COLO829 (cell line): ENCODE measurements around the gene LIPN.
A peak's percentile ranks its signal among the peaks of the same experiment; 100 is the strongest.

Experiments
- DNase-seq: peaks from one replicate; pipeline ENCODE4 v3.0.0; 2012; ENCODE audit warnings: low spot score

LIPN gene

DNA sequence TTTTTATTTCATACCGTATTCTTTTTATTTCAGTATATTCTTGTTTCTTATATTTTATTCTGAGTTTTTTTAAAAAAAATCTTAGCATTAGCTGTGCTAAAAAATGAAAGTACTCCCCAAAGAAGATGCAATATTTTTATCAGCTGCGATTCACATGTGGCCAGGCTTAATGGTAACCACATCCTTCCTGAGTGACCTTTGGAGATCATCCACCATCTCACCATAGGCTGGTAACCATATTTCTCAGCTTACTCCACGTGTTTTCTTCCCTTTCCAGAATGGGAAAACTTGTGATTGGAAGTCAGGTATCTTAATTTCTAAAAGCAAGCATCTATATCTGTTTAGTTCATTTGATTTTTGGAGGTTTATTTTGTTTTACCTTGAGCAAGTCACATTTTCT is 23.9 kb downstream of the LIPN start:
- DNase-seq, result no peak

DNA sequence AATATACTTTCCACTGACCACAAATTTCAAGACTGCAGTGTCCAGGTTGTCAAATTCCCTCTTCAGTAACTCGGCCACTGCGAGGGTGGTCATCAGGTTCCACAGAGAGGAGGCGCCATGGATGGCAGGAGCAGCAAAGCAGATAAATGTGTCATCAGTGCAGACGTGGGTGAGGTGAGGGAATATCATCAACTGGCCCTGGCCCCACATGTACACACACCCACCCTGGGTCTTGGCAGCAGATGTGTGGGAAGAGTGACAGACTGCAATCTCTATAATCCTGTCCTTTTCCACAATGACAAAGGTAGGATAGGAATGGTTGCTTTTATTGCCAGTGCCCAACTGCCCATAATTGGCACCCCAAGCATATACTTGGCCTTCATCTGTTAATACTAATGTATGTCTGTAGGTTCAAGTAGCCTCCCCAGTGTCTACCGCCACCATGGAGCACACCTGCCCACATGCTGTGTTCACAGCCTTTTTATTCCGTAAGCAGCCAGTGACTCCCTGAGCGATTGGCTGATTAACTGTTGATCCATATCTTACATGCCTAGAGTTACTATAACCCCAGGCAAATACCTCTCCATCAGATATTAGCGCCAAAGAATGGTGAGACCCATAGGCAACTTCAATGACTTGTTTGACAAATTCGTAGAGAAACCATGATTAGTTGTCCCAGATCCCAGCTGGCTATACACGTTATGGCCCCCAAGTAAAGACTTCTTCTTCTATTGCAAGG is 26.4 kb downstream of the LIPN start:
- DNase-seq, result no peak

DNA sequence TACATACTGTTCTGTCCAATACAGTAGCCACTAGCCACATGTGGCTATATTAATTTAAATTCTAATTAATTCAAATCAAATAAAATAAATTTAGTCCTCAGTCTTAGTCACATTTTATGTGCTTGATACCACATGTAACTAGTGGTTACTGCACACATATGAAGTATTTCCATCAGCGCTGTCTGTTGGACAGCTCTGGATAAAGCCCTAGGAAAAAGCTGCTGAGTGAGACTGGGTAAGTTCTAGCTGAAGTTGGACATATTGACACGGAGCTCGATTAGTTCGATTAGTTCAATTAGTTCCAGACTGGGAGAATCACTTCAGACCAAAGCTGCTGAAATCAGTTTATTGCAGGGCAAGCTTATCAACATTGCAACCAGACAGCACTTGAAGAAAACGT is 27.6 kb downstream of the LIPN start:
- no peak for DNase-seq

DNA sequence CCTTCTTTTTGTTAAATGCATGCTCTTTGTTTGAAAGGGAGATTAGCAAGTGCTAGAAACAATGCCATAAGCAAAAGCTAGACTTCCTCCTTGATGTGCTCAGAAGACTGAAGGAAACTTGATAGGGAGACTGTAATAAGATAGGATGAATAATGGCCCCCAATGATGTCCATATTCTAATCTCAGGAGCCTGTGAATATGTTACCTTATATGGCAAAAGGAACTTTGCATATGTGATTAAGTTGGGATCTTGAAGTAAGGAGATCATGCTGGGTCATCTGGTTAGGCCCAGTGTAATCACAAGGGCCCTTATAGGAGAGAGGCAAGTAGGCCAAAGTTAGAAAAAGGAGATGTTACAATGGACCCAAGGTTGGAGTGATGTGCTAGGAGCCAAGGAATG is 29.1 kb downstream of the LIPN start:
- DNase-seq, result no peak

DNA sequence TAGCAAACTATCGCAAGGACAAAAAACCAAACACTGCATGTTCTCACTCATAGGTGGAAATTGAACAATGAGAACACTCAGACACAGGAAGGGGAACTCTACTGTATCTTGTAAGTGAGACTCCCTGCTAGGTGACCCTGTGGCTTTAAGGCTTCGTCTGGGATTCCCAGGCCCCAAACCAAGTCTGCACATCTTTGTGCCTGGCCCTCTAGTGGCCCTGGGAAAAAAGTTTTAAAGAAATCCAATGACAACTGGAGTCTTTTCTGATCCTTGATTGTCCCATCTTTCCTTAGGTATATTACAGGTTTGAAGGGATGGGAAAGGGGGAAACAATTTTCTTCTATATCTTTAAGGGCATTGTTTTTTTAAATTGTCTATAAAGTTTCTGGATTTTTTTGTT is 32.1 kb downstream of the LIPN start:
- peak; percentile 5 for DNase-seq

DNA sequence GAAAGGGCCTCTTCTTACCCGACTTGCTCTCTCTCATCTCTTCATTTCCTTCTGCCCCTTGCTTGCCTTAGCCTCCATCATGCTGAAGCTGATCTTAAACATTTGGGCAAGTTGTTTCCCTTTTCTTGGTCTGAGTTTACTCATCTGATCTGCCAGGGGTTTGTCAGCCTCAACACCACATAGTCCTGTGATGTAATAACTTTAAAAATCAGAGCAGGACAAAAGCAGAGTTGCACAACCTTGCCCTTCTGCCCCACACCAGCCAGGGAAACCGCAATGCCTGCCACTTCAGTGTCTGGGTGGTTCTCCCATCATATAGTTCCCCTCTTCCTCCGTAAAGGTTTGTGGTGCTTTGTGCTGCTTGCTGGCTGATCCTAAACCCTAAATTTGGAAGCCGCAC is 32.8 kb downstream of the LIPN start:
- DNase-seq, result no peak

DNA sequence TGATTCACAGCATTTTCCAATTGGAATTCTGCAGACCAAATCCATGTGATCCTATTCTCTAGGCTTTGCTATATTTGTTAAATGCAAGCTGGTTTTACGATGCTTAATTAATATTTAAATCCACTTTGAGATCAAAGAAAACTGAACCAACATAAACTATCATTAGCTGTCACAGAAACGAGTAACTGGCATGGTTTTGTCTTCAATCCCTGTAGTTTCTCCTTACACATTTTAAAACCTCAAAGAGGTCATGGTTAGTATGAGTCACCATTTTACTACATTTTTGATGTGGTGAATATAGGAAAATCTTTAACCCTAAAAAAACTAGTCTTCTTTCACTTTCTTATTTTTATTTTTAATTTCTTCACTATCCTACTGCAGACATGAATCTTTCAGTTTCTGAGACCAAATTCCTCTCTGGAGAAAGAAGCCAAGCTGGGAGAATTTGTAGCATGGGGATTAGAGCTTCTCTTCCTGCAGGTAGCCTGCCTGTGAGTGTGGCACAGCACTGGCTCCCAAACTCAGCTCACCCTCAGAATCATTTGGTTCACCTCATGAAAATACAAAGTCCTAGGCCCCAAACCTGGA is 34.0 kb downstream of the LIPN start:
- peak; percentile 27 for DNase-seq

DNA sequence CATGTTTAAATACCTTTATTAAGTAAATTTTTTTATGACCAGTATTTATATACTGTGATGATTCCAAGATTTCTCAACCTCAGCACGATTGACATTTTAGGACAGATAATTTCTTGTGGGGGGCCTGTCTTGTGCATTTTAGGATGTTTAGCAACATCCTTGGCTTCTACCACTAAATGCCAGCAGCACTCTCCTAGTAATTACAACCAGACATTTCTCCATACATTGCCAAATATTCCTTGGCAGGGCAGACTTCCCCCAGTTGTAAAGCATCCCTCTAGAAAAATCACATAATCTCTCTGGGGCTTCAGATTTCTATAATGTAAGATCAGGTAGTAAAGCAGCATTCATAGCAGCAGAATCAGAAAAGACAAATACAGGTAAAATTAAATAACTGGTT is 34.9 kb downstream of the LIPN start:
- no peak for DNase-seq

DNA sequence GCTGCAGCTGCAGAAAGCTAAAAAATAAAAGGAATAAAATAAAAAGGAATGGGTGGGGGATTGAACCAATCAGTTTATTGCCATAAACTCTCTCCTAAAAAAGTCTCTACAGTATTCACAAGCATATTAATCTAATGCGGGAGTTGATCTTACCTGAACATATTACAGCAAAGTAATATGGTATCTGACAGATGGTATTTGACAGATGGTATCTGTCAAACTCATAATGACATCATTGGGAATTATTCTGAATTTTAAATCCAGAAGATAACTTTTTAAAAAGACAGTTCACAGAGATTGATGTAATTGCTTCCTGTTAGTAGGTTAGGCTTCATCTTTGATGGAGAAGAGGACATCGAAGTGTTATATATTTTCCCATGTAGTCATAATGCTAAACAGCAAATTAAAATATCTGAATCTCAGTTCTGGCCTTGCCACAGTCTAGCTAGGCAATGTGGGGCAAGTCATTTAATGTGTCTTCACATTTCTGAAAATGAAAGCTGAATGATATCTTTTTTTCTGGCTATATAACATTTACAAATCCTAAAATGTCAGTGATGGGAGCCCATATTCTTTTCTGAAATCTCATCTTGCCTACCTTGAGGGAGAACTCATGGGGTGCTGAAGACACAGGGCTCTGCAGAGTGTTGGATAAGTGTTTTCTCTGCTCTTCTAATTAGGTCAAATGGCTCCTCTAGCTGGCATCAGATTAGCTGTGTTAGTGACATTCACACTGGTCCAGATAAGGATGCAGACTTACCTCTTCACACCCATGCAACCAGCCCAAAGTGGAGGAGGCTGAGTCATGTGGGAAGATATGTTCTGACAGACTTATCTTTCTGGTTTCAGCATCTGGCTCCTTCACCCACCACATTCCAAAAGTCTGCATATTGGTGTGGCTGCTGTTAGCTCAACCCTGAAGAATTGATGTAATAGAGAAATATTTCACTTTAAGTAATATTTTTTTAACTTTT is 40.6 kb downstream of the LIPN start:
- no peak for DNase-seq

DNA sequence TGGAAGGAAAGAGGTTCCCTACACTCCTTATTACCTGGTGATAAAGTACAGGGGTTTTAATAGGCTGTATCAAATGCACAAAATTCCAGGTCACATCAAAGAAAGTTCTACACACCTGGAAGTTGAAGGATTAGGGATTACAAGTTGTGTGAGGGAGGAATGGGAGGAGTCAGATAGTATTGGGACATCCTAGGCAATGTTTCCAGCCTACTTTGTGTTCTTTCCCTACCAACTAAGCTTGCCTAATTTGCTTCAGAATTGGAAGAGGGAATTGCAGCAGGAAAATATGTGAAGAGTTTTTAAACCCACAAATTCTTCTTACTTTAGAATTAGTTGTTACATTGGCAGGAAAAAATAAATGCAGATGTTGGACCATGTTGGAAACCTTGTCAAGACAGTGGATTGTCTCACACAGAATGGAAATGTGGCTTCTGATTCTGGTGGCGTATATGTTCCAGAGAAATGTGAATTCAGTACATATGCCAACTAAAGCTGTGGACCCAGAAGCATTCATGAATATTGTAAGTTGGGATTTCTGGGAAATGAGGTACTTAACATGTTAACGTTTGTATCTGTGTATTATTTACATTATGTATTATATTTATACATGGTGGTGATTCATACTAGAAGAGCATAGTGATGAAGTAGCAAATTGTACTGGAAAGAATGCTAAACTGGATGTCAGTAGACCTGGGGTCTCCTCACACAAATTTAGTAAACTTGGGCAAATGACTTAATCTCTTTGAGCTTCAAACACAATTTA is 42.9 kb downstream of the LIPN start, which contains the start of gene LIPM:
Gene LIPM (plus strand): TSS at position 208 of the 763 bp plus-strand sequence. CDS start 167 bp downstream, at position 375.
- no peak for DNase-seq

DNA sequence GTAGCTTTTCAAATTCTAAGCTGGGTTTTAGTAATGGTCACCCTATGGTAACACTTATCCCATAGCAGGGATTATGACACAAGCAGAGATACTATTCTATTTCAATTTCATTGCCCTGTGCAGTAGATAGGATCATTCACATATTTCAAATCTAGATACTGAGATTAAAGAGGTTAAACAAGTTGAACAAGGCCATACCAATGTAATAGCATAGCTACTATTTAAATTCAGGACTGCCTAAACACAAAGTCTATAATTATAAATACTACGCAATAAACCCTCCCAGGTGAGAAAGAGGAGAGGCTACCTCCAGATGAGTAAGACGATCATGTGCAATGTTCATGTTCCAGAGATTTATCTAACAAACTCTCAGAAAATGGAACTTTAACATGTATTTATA is 43.8 kb downstream of the LIPN start:
- no peak for DNase-seq

DNA sequence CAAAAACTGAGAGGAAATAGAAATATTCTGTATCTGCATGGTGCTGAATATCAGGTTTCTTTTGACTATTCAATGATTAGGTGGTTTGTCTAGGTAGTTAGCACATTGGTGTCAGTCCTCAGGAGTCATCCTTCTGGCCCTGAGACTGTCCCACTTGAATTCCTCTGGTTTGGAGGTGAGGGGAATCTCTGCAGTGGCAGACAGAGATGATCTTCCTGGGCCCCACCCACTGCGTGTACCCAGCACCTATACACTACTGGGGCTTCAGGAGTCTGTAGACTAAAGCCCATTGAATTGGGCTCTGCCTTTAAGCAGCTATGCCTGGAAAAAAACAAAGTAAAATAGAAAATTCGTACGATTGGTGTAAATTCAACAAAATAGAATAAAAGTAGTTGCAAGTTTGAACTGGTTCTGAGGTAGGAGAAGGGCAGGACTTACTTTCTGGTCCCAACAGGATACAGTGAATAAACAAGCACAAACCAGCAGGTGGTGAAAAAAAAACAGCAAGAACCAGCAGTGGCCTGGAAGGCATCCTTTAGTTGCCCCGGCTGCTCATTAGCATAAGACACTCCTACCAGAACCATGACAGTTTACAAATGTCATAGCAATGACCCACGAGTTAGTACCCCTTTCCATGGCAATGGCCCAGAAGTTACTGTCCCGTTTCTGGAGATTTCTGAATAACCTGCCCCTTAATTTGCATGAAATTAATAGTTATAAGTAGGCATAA is 44.4 kb downstream of the LIPN start:
- DNase-seq, result no peak

DNA sequence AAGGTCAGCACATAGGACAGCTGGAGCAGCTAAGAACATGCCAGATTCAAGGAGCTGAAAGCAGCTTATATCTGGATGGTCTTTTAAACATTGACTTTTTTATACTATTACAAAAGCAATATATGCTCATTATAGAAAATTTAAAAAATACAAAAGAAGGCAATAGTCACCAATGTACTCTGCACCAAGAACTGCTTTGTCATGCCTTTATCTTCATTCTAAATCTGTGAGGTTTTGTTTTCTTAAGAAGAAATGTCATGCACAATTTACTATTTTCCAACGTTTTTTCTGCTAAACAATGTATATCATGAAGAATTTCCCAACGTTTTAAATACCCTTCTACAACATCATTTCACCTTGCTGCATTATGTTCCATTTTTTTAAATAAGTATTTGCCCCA is 45.5 kb downstream of the LIPN start:
- no peak for DNase-seq

DNA sequence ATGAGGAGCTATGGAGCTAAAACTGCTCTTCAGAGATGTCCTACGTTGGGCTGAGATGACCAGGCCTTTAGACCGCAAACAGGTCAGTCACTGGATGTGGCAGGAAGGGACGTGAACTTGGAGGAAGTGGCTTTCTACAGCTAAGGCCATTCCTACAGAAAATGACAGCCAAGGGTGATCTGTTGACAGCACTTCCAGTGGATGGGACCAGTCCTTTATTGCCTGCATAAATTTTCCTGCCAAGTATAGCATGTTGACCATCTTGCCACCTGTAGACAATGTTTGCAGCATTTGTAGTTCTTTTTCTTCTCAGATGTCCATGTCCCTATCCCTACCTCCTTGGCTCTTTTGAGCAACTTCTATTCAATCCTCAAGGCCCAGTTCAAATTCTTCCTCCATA is 46.1 kb downstream of the LIPN start:
- no peak for DNase-seq

DNA sequence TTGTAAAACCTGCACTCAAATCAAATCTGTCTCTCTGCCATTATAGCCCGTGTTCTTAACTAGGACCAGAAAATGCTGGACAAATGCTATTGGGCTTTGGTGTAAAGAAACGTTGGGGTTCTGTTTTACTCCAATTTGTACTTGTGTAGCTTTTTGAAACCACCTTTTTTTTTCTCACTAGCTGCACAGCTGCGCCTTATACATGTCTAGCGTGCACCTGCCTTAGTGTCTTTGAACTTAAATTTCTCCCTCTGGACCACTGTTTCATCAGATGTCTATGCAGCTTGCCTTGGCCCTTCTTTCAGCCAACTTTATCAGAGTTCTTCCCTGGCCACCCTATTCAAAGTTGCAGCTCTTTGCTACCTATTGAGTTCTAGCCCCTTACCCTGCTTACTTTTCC is 49.8 kb downstream of the LIPN start:
- no peak for DNase-seq

DNA sequence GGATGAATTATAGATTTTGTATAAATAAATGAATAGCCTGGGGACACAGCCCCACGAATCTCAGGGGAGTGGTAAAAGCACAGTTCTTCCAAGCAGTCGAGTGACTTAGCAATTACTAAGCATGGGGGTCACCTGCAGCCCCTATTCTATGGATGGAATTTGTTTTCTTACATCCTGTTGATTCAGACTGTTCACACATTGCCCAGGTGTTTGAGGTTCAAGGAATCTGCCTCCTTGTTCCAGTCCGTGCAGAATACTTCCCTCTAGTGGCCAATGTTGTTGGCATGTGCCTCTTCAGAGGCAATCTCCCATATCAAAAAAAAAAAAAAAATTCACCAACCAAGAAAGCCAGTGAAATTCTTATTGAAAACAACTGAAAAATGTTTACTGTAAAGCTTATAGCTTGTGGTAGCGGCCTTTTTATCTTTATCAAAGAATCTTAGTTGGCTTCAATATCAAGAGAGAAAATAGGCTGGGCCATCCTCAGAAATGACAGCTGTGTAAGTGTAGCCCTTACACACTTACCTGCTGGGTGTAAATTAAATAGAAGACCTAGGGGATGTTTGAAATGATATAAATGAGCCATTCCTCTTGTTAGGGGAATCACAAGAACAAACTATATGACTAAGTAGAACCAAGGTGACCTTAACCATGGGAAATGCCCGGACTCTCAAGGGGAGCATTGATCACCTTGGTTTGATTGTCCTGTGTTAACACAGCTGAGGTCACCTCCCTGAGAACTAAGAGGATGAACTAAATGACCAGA is 50.6 kb downstream of the LIPN start:
- peak; percentile 22 for DNase-seq

DNA sequence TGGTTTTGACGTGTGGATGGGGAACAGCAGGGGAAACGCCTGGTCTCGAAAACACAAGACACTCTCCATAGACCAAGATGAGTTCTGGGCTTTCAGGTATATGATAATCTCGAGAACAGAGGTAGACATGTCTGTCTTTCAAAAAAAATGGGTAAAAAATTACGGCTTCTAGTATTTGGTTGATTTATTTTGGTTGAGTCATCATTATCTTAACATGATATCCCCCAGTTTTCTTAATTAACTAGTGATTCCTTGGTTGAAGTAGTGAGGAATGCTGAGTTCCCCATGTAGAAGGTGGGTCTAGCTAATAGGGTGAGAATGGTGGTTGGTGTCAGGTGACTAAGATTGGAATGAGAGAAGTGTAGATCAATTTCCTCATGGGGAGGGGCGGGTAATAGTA is 53.4 kb downstream of the LIPN start:
- no peak for DNase-seq

DNA sequence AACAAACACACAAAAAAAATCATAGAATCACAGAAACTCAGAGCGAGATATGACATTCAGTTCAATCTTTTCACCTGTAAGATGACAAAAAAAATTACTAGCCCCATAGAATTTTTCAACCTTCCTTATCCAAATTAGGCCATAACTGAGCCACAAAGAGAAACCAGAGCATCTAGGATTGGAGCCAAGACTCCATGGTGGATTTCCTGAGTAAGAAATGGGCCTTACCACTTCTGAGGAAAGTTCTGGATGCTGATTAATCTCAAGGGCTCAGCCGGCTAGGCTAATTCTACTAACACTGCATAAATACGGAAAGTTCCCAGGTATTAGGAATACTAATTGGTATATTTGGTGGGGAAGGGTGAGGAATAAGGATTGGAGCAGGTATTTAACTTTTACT is 59.5 kb downstream of the LIPN start:
- DNase-seq, result no peak

DNA sequence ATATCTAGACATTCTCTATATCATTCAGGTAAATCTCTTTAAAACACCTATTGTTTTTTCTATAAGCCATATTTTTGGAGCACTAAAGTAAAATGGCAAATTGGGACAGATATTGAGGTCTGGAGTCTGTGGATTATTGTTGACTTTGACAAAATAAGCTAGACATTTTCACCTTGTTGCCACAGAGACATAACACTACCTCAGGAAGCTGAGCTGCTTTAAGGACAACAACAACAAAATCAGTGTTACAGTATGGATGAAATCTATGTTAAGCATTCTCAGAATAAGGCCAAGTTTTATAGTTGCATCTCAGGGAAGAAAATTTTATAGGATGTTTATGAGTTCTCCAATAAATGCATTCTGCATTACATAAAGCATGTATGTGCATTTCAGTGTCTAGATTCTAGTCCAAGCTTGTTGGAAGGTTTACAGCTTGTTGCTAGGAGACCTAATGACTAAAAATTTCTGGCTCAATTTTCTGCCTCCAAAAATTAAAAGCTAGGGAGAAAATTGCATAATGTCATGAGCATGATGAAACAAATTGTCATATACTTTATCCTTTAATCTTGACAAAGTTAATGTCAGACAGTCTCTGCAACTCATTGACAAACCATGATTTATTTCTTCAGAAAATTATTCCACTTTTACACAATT is 61.1 kb downstream of the LIPN start:
- DNase-seq, result no peak

DNA sequence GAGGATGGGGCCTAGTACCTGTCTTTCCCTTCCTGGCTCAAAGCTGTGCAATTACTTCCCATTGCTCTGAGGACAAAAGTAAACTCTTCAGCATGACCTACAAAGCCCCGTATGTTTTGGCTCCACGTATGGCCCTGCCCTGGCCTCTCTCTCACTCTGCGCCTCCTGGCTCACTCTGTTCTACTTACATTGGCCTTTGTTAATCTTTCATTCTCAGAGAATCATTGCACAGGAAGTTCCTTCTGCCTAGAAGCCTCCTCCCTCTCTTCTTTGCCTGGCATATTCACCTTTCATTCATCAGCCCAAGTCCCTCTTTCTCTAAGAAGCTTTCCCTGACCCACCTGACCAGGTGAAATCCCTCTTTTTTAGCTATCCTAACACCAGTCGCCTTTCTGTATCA is 66.6 kb downstream of the LIPN start:
- DNase-seq, result no peak
